ENCODE data around the gene GFRA1.

DNA sequence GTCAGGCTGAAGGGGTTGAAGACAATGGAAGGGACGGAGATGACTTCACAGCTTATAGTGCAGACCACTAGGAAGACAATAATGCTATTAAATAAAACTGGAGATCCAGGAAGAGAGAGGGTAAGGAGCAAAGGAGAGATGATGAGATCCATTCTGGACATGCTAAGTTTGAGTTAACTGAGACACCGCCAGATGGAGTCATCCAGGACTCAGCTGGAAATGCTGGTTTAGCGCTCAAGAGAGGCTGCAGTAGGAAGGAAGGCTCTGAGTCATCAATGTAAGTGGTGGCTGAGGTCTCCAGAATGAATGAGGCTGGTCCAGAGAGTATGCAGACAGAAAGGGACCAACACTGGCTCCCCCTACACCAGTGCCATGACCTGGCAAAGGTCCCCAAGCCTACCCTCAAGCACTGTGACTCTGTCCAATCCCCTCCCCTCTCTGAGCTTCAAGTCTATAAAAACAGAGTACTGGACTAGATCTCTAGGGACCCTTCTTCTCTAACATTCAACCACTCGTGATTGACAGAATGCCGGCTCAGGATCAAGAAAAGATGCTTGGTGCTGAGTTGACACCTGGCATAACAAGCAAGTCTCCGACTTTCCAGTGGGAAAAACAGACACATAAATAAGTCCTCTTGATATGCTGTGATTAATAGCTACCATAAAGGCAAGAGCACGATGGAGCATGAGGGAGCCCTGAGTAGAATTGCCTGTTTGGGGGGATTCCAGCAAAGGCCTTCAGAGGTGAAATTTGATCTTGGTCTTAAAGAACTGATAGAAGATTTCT lies 8.9 kb downstream of the GFRA1 start:
- no peak for TF ChIP-seq EZH2phosphoT487 (IDR thresholded peaks at IDR 0.05; ENCODE audit: low read depth, severe bottlenecking, unreplicated experiment)
- TF ChIP-seq, protein P1, sequence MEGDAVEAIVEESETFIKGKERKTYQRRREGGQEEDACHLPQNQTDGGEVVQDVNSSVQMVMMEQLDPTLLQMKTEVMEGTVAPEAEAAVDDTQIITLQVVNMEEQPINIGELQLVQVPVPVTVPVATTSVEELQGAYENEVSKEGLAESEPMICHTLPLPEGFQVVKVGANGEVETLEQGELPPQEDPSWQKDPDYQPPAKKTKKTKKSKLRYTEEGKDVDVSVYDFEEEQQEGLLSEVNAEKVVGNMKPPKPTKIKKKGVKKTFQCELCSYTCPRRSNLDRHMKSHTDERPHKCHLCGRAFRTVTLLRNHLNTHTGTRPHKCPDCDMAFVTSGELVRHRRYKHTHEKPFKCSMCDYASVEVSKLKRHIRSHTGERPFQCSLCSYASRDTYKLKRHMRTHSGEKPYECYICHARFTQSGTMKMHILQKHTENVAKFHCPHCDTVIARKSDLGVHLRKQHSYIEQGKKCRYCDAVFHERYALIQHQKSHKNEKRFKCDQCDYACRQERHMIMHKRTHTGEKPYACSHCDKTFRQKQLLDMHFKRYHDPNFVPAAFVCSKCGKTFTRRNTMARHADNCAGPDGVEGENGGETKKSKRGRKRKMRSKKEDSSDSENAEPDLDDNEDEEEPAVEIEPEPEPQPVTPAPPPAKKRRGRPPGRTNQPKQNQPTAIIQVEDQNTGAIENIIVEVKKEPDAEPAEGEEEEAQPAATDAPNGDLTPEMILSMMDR (IDR thresholded peaks at IDR 0.05; ENCODE audit: poor library complexity), result no peak
- TF ChIP-seq EZH2 (IDR thresholded peaks at IDR 0.05; ENCODE audit: borderline replicate concordance), result no peak

Measured in hepatocyte (in vitro differentiated cells).